Prostate gland (tissue), 2 donors: ENCODE results near the gene UNC5C. TPM values are rescaled to one million over a fixed set of nuclear protein-coding genes. Genes with fewer than 3 reads are reported as not detected.

Experiments used
- DNase-seq: peaks from one replicate; pipeline ENCODE4 v3.0.0-alpha.2; 2019; ENCODE audit warnings: low spot score
- H3K27ac ChIP-seq, 2 donors: fragments of 200-600 bp; sonication (generic); 2 replicates each; pipeline ENCODE4 v1.5.1; 2017 to 2019
- H3K27me3 ChIP-seq: fragments of 200-600 bp; sonication (generic); replicated peaks from 2 replicates; pipeline ENCODE4 v1.5.1; 2019; ENCODE audit not compliant: insufficient read depth
- H3K36me3 ChIP-seq, 2 donors: fragments of 200-600 bp; sonication (generic); 1 replicate in 1 of 2; 2 replicates in 1 of 2; pipeline versions ENCODE4 v1.5.1 to v1.8.1; 2017 to 2019
- H3K4me1 ChIP-seq: fragments of 200-600 bp; sonication (generic); replicated peaks from 2 replicates; pipeline ENCODE4 v1.5.1; 2019
- H3K4me3 ChIP-seq, 2 donors: fragments of 200-600 bp; sonication (generic); 2 replicates each; pipeline ENCODE4 v1.5.1; 2017 to 2019
- H3K9me3 ChIP-seq: fragments of 200-600 bp; sonication (generic); 2 replicates; pipeline ENCODE4 v1.5.1; 2017
- POLR2A ChIP-seq: fragments of 450-650 bp; IDR thresholded peaks from one replicate; pipeline ENCODE4 v1.6.1; 2016; ENCODE audit warnings: antibody characterized with exemption, mild to moderate bottlenecking
- POLR2AphosphoS5 ChIP-seq: sonication (generic); formaldehyde crosslinking; IDR thresholded peaks from one replicate; pipeline ENCODE4 v1.6.1; 2017; ENCODE audit warnings: antibody characterized with exemption
- WGBS: methylation state at CpG from one replicate; pipeline ENCODE4 v1.1.5; 2018; 5-methylcytosine and 5-hydroxymethylcytosine counted together
- intact Hi-C: fragments of 100-400 bp; cut with DNase I; formaldehyde crosslinking; loops from one replicate; pipeline ENCODE4 v1.14.2; 2022
- total RNA-seq, 2 donors: library from RNA; depleted of rRNA; stranded (reverse); fragments of >200 nt; gene quantifications; one replicate each; pipeline ENCODE4 v1.1.0, GENCODE V29; 2016
- TF ChIP-seq, protein P1 (sequence below), 4 experiments: fragments of 200-600 bp in 2 of 4; fragments of 450-650 bp in 2 of 4; sonication (generic) in 2 of 4; IDR thresholded peaks; 1 replicate in 3 of 4; 2 replicates in 1 of 4; pipeline ENCODE4 v1.5.1; 2016 to 2019; ENCODE audit warnings: antibody characterized with exemption in 4 of 4, mild to moderate bottlenecking in 2 of 4, moderate library complexity in 2 of 4

The UNC5C gene
- total RNA-seq, 2 donors from 2014 or later, result 1.8 to 15.5 TPM

DNA sequence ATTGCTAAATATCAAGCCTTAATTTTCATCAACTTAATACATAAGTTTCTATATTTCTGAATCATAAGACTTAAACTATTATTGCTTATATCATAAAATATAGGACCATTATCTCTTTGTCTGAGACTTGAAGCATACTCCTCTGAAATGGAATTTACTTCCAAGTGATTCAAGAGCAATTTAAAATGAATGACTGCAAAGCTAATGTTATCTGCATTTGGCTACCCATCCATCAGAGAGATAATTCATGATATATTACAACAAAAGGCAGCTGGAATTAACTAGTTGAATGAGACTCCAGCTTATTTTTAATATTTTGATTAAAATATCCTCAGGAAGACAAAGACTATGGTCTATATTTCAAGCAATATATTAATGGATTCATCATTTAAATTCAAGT is 208.6 kb downstream of the UNC5C start:
- Histone ChIP-seq H3K36me3 (no peaks in the 10 kb centered on the region), H3K27me3 (no peaks in the 10 kb centered on the region), H3K4me1 (no peaks in the 10 kb centered on the region), H3K9me3 (no peaks in the 10 kb centered on the region), H3K27ac (no peak overlapping the region), H3K4me3 (no peak overlapping the region)
- TF ChIP-seq POLR2A (no peak), POLR2AphosphoS5 (no peak)
- TF ChIP-seq, protein P1, sequence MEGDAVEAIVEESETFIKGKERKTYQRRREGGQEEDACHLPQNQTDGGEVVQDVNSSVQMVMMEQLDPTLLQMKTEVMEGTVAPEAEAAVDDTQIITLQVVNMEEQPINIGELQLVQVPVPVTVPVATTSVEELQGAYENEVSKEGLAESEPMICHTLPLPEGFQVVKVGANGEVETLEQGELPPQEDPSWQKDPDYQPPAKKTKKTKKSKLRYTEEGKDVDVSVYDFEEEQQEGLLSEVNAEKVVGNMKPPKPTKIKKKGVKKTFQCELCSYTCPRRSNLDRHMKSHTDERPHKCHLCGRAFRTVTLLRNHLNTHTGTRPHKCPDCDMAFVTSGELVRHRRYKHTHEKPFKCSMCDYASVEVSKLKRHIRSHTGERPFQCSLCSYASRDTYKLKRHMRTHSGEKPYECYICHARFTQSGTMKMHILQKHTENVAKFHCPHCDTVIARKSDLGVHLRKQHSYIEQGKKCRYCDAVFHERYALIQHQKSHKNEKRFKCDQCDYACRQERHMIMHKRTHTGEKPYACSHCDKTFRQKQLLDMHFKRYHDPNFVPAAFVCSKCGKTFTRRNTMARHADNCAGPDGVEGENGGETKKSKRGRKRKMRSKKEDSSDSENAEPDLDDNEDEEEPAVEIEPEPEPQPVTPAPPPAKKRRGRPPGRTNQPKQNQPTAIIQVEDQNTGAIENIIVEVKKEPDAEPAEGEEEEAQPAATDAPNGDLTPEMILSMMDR (IDR thresholded peaks at IDR 0.05), result no peak
- DNase-seq, result no peak
- intact Hi-C loops, result no loop called here

DNA sequence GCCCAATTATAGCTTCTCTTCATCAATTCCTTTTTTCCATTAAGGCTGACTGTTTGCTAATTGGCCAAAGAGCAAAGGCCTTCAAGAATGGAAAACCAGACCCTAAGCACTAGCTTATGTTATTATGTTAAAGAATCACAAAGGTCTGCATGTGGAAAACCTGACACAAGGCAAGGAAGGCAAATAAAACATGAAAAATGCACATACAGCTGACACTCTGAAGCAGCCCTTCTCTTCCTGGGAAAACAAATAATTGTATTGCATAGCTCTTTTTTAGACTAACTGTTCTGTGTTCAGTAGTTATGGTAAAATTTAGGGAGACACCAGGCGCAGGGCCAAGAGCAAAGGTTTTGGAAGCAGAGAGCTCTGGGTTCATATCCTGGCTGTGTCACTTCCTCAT is 223.1 kb downstream of the UNC5C start:
- intact Hi-C loops, result no loop called here
- no peaks in the 10 kb centered on the region for H3K36me3 ChIP-seq
- WGBS, result 96% methylated on average over 1 of the region's 1 CpG
- TF ChIP-seq POLR2A (no peak), POLR2AphosphoS5 (no peak)
- TF ChIP-seq, protein P1 (IDR thresholded peaks at IDR 0.05), result no peak
- H3K27me3 ChIP-seq, result no peaks in the 10 kb centered on the region
- no peak overlapping the region for H3K27ac ChIP-seq
- H3K4me1 ChIP-seq, result no peaks in the 10 kb centered on the region
- H3K4me3 ChIP-seq, result no peak overlapping the region
- no peak for DNase-seq
- no peaks in the 10 kb centered on the region for H3K9me3 ChIP-seq

DNA sequence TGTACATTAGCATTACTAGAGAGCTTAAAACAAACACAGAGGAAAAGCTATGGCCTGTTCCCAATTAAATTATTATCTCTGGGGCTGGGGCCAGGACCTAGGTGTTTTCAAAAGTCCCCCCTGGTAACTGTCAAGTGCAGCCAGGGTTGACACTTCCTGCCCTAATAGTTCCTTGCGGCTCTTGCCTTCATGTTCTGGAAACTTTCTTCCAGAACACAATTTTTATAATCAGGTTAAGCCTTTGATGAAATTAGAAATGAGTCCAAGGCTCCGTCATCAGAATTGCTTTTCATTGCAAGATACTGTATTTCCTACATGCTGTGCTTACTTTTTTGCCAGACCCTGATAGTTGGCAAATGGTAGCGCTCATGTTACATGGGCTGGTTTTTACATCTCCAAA is 229.6 kb downstream of the UNC5C start:
- H3K4me3 ChIP-seq, result no peak overlapping the region
- no peak overlapping the region for H3K27ac ChIP-seq
- TF ChIP-seq POLR2A (no peak), POLR2AphosphoS5 (no peak)
- TF ChIP-seq, protein P1 (IDR thresholded peaks at IDR 0.05), result no peak
- no peaks in the 10 kb centered on the region for H3K4me1 ChIP-seq
- no peak for DNase-seq
- H3K36me3 ChIP-seq, result no peaks in the 10 kb centered on the region
- H3K9me3 ChIP-seq, result no peaks in the 10 kb centered on the region
- H3K27me3 ChIP-seq, result no peaks in the 10 kb centered on the region
- intact Hi-C loops, result no loop called here
- 43% methylated on average over 3 of the region's 3 CpGs for WGBS

DNA sequence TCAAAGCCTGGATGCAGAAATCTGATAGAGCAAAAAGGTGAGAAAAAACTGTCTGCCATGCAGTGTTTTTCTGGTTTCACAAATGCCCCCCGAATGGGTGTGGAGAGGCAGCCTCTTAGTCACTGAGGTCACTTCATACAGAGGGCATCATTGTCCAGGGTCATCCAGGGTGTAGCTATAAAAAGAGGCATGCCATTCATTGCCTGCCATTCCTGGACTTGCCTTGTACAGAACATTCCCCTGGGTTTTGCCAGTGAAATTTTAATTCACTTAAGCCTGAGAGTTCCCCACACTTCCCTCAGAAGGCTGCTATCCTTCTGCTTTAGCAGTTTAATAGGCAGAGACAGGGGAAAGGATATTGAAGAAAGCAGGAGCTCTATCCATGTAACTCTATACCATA is 230.3 kb downstream of the UNC5C start:
- TF ChIP-seq, protein P1 (IDR thresholded peaks at IDR 0.05), result no peak
- TF ChIP-seq POLR2AphosphoS5, result no peak
- no peak for TF ChIP-seq POLR2A
- no peaks in the 10 kb centered on the region for H3K27me3 ChIP-seq
- H3K4me1 ChIP-seq, result no peaks in the 10 kb centered on the region
- no peaks in the 10 kb centered on the region for H3K36me3 ChIP-seq
- no peaks in the 10 kb centered on the region for H3K9me3 ChIP-seq
- no peak overlapping the region for H3K4me3 ChIP-seq
- DNase-seq, result no peak
- intact Hi-C loops, result no loop called here
- WGBS, result 79% methylated on average over 1 of the region's 1 CpG
- no peak overlapping the region for H3K27ac ChIP-seq

DNA sequence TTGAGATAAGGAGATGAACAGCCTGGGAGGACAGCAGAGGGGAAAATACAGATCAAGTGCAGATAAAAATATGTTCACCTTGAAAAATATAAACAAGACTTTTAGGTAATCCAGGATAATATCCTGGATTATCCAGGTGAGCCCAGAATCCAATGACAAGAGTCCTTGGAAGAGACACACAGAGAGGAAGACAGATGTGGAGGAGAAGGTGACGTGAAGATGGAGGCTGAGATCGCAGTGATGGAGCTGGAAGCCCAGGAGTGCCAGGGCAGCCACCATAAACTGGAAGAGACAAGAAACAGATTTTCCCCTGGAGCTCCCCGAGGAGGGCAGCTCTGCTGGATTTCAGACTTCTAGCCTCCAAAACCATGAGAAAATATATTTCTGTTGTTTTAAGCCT is 230.7 kb downstream of the UNC5C start:
- Histone ChIP-seq H3K27me3 (no peaks in the 10 kb centered on the region), H3K9me3 (no peaks in the 10 kb centered on the region), H3K36me3 (no peaks in the 10 kb centered on the region), H3K4me1 (no peaks in the 10 kb centered on the region), H3K27ac (no peak overlapping the region), H3K4me3 (no peak overlapping the region)
- intact Hi-C loops, result no loop called here
- TF ChIP-seq POLR2A, result no peak
- DNase-seq, result no peak
- WGBS, result 81% methylated on average over 3 of the region's 3 CpGs
